Small intestine (tissue), 7 donors: Measurements from ENCODE around the gene TSPOAP1. TPM values are rescaled to one million over a fixed set of nuclear protein-coding genes. Genes with fewer than 3 reads are reported as not detected.

Experiments
- DNase-seq, 2 donors: peaks; one replicate each; pipeline versions ENCODE4 v3.0.0 to v3.0.0-alpha.2; 2013
- FAIRE-seq: peaks from 2 replicates; lab custom pipeline; 2012; peaks lifted over from hg19 to GRCh38; lab: Jason Lieb, UNC
- H3K27ac ChIP-seq, 3 donors: one replicate each; pipeline ENCODE4 v1.5.1; 2013; ENCODE audit warnings: low read length in 2 of 3, mild to moderate bottlenecking in 2 of 3, control low read depth in 1 of 3, inconsistent platforms in 1 of 3, low read depth in 1 of 3, moderate library complexity in 1 of 3
- H3K27me3 ChIP-seq, 3 donors: one replicate each; pipeline ENCODE4 v1.6.1; 2013; ENCODE audit warnings: low read length in 3 of 3, inconsistent platforms in 1 of 3; ENCODE audit not compliant: control insufficient read depth in 3 of 3, insufficient read depth in 3 of 3
- H3K36me3 ChIP-seq, 3 donors: one replicate each; pipeline ENCODE4 v1.6.1; 2013; ENCODE audit warnings: low read length in 3 of 3, inconsistent platforms in 1 of 3, low read depth in 1 of 3, mild to moderate bottlenecking in 1 of 3, moderate library complexity in 1 of 3; ENCODE audit not compliant: control insufficient read depth in 3 of 3, insufficient read depth in 2 of 3
- H3K4me1 ChIP-seq, 3 donors: one replicate each; pipeline ENCODE4 v1.6.1; 2013; ENCODE audit warnings: low read length in 2 of 3, inconsistent platforms in 1 of 3, low read depth in 1 of 3, mild to moderate bottlenecking in 1 of 3, moderate library complexity in 1 of 3; ENCODE audit not compliant: control insufficient read depth in 3 of 3, insufficient read depth in 2 of 3
- H3K4me3 ChIP-seq, 3 donors: one replicate each; pipeline ENCODE4 v1.5.1; 2013; ENCODE audit warnings: low read length in 3 of 3, control low read depth in 1 of 3, inconsistent platforms in 1 of 3, low read depth in 1 of 3, mild to moderate bottlenecking in 1 of 3, moderate library complexity in 1 of 3
- H3K9me3 ChIP-seq, 2 donors: one replicate each; pipeline ENCODE4 v1.6.1; 2013; ENCODE audit warnings: low read depth in 1 of 2, low read length in 1 of 2; ENCODE audit not compliant: control insufficient read depth in 2 of 2, insufficient read depth in 1 of 2
- WGBS, 3 donors: extraction: QIAGEN DNeasy Blood & Tissue Kit; methylation state at CpG; one replicate each; pipeline ENCODE4 v1.1.7; 2013; 5-methylcytosine and 5-hydroxymethylcytosine counted together
- polyA plus RNA-seq, 4 donors: library from polyadenylated mRNA; stranded (reverse) in 3 of 4; unstranded in 1 of 4; fragments of 200-250 nt in 3 of 4; fragments of 120-200 nt in 1 of 4; gene quantifications; one replicate each; pipeline versions ENCODE4 v1.2.1 to v1.2.3, GENCODE V29; 2013
- donor health status: healthy with polysubstance abuse.
- donor health status: control.
- donor health status: control.
- donor health status: Bipolar disorder and iron deficiency.
- donor health status: healthy.

TSPOAP1 gene
- polyA plus RNA-seq, 4 donors, result 0.89 to 10.9 (median 2.6) TPM

- H3K9me3 ChIP-seq, result no peaks in the 10 kb centered on the region
- no peak overlapping the region for H3K27ac ChIP-seq
- H3K27me3 ChIP-seq, result peaks cover 0 to 9% (median 2%) of the 10 kb centered on the region in 3 donors
- WGBS, 3 donors, result 12 to 24% (median 13%) methylated on average over 31 to 66 of the region's 66 CpGs
- H3K4me3 ChIP-seq, result peak overlapping the region; percentile 36 to 59 (median 55)
- no peak for FAIRE-seq
- peak in 1 of 2 donors; percentile 80 for DNase-seq
- H3K36me3 ChIP-seq, result peaks cover 0 to 9% (median 0%) of the 10 kb centered on the region in 3 donors
- H3K4me1 ChIP-seq, result peaks cover 0 to 19% (median 3%) of the 10 kb centered on the region in 3 donors
Measured at GRCh38 chr17:58324409-58325288, 3.9 kb downstream of the TSPOAP1 start.

DNA sequence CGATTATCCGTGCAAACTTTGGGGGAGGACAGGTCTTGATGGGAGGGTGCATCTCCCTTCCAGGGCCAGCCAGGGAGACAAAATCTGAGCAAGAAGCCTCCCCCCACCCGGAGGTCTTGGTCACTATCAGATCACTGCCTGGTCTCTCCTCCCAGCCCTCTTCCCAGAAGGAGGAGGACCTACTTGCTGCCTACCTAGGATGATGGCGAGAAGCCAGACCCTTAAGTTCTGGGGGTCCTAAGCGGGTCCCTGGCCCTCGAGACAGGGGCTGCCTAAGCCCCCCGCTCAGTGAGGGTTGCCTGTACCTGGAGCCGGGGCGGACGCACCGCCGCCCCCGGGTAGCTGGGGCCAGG lies 4.6 kb downstream of the TSPOAP1 start:
- Histone ChIP-seq H3K4me1 (peaks cover 0 to 19% (median 3%) of the 10 kb centered on the region in 3 donors), H3K9me3 (no peaks in the 10 kb centered on the region), H3K4me3 (peak overlapping the region in 2 of 3 donors; percentile 55 to 59), H3K36me3 (peaks cover 0 to 9% (median 0%) of the 10 kb centered on the region in 3 donors), H3K27me3 (peaks cover 0 to 9% (median 2%) of the 10 kb centered on the region in 3 donors), H3K27ac (no peak overlapping the region)
- DNase-seq (no peak), FAIRE-seq (no peak)
- WGBS, 3 donors, result 14 to 31% (median 28%) methylated on average over 12 to 13 of the region's 13 CpGs

DNA sequence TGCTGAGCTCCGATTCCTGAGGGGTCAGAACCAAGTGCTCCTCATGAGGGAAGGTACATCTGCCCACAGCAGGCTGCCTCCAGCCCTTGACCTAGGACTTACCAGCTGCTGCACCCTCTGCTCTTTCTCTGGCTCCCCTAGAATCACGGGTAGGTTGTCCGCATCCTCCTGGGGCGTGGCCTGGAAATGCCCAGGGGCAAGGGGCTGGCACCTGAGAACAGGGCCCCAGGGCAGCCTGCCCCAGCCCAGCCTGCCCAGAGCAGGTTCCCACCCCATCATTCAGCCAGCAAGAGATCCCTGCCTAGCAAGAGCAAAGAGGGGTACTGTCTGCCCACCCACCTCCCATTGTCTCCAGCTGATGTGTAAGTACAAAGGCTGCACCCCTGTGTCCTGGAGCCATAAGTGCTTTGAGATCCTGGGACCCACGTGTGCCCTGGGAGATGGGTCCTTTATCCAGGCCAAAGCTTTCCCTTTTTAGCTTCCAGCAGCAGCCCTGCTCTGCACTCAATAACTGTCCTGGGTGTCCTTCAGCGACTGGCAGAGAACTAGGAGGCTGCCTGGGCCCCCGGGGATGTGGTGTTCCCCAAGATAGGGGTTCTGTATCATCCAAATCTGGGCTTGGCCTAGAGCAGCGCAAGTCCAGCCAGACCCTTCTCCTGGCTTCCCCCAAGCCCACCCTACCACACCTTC lies 5.1 kb downstream of the TSPOAP1 start:
- 57 to 74% (median 62%) methylated on average over 8 of the region's 8 CpGs for WGBS, 3 donors
- Histone ChIP-seq H3K4me3 (peak overlapping the region in 1 of 3 donors; percentile 59), H3K4me1 (peaks cover 0 to 19% (median 3%) of the 10 kb centered on the region in 3 donors), H3K27ac (no peak overlapping the region), H3K27me3 (peaks cover 0 to 8% (median 2%) of the 10 kb centered on the region in 3 donors), H3K9me3 (no peaks in the 10 kb centered on the region), H3K36me3 (peaks cover 0 to 9% (median 0%) of the 10 kb centered on the region in 3 donors)
- DNase-seq (no peak), FAIRE-seq (no peak)

- DNase-seq, result no peak
- no peak for FAIRE-seq
- no peak overlapping the region for H3K4me3 ChIP-seq
- H3K27me3 ChIP-seq, result peaks cover 0 to 3% (median 2%) of the 10 kb centered on the region in 3 donors
- 95 to 98% (median 98%) methylated on average over 9 of the region's 9 CpGs for WGBS, 3 donors
- peaks cover 0 to 22% (median 3%) of the 10 kb centered on the region in 3 donors for H3K4me1 ChIP-seq
- no peak overlapping the region for H3K27ac ChIP-seq
- no peaks in the 10 kb centered on the region for H3K9me3 ChIP-seq
- H3K36me3 ChIP-seq, result peaks cover 0 to 11% (median 0%) of the 10 kb centered on the region in 3 donors
Measured at GRCh38 chr17:58322581-58323185, 5.9 kb downstream of the TSPOAP1 start.

- no peak for FAIRE-seq
- peaks cover 0 to 25% (median 3%) of the 10 kb centered on the region in 3 donors for H3K4me1 ChIP-seq
- no peak for DNase-seq
- H3K9me3 ChIP-seq, result no peaks in the 10 kb centered on the region
- 91 to 94% (median 92%) methylated on average over 18 of the region's 18 CpGs for WGBS, 3 donors
- no peak overlapping the region for H3K4me3 ChIP-seq
- H3K36me3 ChIP-seq, result peaks cover 0 to 11% (median 0%) of the 10 kb centered on the region in 3 donors
- no peak overlapping the region for H3K27ac ChIP-seq
- peaks cover 0 to 3% (median 2%) of the 10 kb centered on the region in 3 donors for H3K27me3 ChIP-seq
Measured at GRCh38 chr17:58321571-58322525, 6.7 kb downstream of the TSPOAP1 start.

DNA sequence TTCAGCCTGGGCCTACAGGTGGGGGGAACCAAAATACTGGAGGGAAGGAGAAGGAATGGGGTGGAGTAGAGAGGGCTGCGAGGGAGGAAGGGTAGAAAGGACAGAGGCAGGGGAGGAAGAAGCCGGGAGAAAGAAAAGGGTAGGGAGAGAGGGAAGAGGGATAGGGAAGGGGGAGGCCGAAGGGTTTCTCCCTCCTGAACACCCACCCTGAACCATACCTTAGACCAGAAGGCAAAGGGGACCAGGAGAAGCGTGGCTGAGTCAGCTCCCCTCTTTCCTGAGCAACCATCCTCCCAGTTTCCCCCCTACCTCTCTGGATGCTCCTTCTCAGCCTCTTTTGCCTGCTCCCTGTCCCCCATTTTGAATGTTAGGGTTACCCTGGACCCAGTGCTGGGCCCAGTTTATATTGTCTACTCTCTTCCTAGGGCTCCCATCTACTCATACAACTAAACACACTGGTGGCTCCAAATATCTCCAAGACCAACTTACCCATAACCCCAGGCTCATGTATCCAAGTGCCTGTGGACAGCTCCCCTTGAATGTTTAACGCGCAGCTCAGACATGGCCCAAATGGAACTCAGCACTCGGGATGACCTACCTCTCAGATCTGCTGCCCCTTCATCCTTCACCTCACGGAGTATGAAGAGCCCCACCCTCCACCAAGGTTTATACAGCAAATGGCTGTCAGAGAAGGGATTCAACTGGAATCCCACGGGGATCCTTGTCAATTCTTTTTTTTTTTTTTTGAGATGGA lies 7.8 kb downstream of the TSPOAP1 start:
- no peak overlapping the region for H3K27ac ChIP-seq
- H3K36me3 ChIP-seq, result peaks cover 0 to 11% (median 0%) of the 10 kb centered on the region in 3 donors
- H3K9me3 ChIP-seq, result no peaks in the 10 kb centered on the region
- peaks cover 0 to 21% (median 3%) of the 10 kb centered on the region in 3 donors for H3K4me1 ChIP-seq
- H3K4me3 ChIP-seq, result no peak overlapping the region
- DNase-seq, result no peak
- FAIRE-seq, result no peak
- peaks cover 0 to 3% (median 2%) of the 10 kb centered on the region in 3 donors for H3K27me3 ChIP-seq
- WGBS, 3 donors, result 90 to 97% (median 92%) methylated on average over 9 of the region's 9 CpGs

GRCh38 chr17:58320163-58320558 lies 8.4 kb downstream of the TSPOAP1 start:
- DNase-seq (no peak), FAIRE-seq (no peak)
- WGBS, 3 donors, result 95 to 96% (median 96%) methylated on average over 6 to 7 of the region's 7 CpGs
- Histone ChIP-seq H3K9me3 (no peaks in the 10 kb centered on the region), H3K4me3 (no peak overlapping the region), H3K27me3 (peaks cover 0 to 3% (median 2%) of the 10 kb centered on the region in 3 donors), H3K27ac (no peak overlapping the region), H3K4me1 (peaks cover 0 to 17% (median 1%) of the 10 kb centered on the region in 3 donors), H3K36me3 (peaks cover 0 to 11% (median 0%) of the 10 kb centered on the region in 3 donors)
